ENCODE data around the gene GSX2. TPM values are rescaled to one million over a fixed set of nuclear protein-coding genes. Genes with fewer than 3 reads are reported as not detected.

The GSX2 gene
- total and polyA plus RNA-seq, 2 of the 13 experiments (the other 11 are each of a cell fraction or from before 2014, with no cell fraction given): not detected

- DNase-seq (ENCODE audit: low spot score) (peak; percentile 35), ATAC-seq (peak; percentile 73), FAIRE-seq (peak; percentile 21)
- in situ Hi-C loops (cut with HindIII; ENCODE audit: extremely low pct_ligation_motif_present, low pct_unique_long_range_greater_than_20kb): no loop called here
- peaks cover 32% of the 10 kb centered on the region for H3K4me1 ChIP-seq (ENCODE audit: insufficient read depth, low read length)
- peak overlapping the region; percentile 60 for H3K9ac ChIP-seq (ENCODE audit: insufficient read depth, low read depth, low read length)
- intact Hi-C loops (cut with micrococcal nuclease; ENCODE audit: unreplicated experiment): loop anchor here (5.0 kb wide), 1 partner anchor 1215 kb away; no protein-coding TSS in a partner anchor
- peak overlapping the region; percentile 4 for H2AFZ ChIP-seq (ENCODE audit: low read length)
- H4K20me1 ChIP-seq (ENCODE audit: insufficient read depth, low read length): no peaks in the 10 kb centered on the region
- H3K79me2 ChIP-seq (ENCODE audit: insufficient read depth, low read length): no peaks in the 10 kb centered on the region
- POLR2A ChIA-PET: interaction anchor here (0.8 to 2.8 kb wide), 3 partner anchors 29 to 1380 kb away, joined by 3 to 18 read pairs (median 5); no protein-coding TSS in a partner anchor
- H3K4me2 ChIP-seq (ENCODE audit: low read depth, low read length): peak overlapping the region; percentile 96
- peak overlapping the region; percentile 43 for H3K27ac ChIP-seq (ENCODE audit: extremely low read length, insufficient read depth, low read length)
- CTCF ChIA-PET (ENCODE audit: low intra/inter-chr PET ratio, low total read pairs): no interaction called here
- no peaks in the 10 kb centered on the region for H3K36me3 ChIP-seq (replicated peaks in 1 of 2; ENCODE audit: control insufficient read depth in 1 of 2, insufficient read depth in 2 of 2, low read length in 2 of 2)
- peak overlapping the region; percentile 52 to 79 (median 56) for H3K4me3 ChIP-seq (replicated peaks in 1 of 3; ENCODE audit: insufficient read depth in 1 of 3, low read depth in 2 of 3, low read length in 3 of 3)
- no peaks in the 10 kb centered on the region for H3K9me3 ChIP-seq (ENCODE audit: low read length)
- under 1% methylated on average over 26 of the region's 48 CpGs for WGBS (ENCODE audit: low lambda C conversion rate)
- BruUV-seq (replicated peaks): TSS peak; percentile 95
- peaks cover 4 to 40% of the 10 kb centered on the region in 2 experiments; a peak in 3 of 5 replicates for H3K27me3 ChIP-seq (ENCODE audit: control insufficient read depth in 1 of 2, insufficient read depth in 2 of 2, low read length in 2 of 2)
- TF ChIP-seq JUN (CRISPR knock-in tag; IDR thresholded peaks at IDR 0.05) (0 out of 2 replicates have a peak, but pooled peaks have one; percentile 15), ZNF816 (CRISPR knock-in tag; IDR thresholded peaks at IDR 0.05; ENCODE audit: borderline replicate concordance) (no peak), GLI4 (CRISPR knock-in tag; IDR thresholded peaks at IDR 0.05; ENCODE audit: borderline replicate concordance) (no peak), NFATC3 (CRISPR knock-in tag; IDR thresholded peaks at IDR 0.05) (no peak), ZSCAN31 (CRISPR knock-in tag; IDR thresholded peaks at IDR 0.05; ENCODE audit: low read depth) (peak; percentile 24), POLR2AphosphoS5 (IDR thresholded peaks at IDR 0.05; ENCODE audit: low read depth, low read length) (peak; percentile 88), ZNF160 (CRISPR knock-in tag; IDR thresholded peaks at IDR 0.05) (0 out of 2 replicates have a peak, but pooled peaks have one; percentile 33), ZNF138 (CRISPR knock-in tag; IDR thresholded peaks at IDR 0.05; ENCODE audit: low read depth) (no peak), ZBTB10 (CRISPR knock-in tag; IDR thresholded peaks at IDR 0.05; ENCODE audit: borderline replicate concordance) (no peak), KAT2B (IDR thresholded peaks at IDR 0.05; ENCODE audit: borderline replicate concordance, low read depth, low read length) (no peak), TERF1 (CRISPR knock-in tag; IDR thresholded peaks at IDR 0.05) (no peak)
- TF ChIP-seq, protein P1, sequence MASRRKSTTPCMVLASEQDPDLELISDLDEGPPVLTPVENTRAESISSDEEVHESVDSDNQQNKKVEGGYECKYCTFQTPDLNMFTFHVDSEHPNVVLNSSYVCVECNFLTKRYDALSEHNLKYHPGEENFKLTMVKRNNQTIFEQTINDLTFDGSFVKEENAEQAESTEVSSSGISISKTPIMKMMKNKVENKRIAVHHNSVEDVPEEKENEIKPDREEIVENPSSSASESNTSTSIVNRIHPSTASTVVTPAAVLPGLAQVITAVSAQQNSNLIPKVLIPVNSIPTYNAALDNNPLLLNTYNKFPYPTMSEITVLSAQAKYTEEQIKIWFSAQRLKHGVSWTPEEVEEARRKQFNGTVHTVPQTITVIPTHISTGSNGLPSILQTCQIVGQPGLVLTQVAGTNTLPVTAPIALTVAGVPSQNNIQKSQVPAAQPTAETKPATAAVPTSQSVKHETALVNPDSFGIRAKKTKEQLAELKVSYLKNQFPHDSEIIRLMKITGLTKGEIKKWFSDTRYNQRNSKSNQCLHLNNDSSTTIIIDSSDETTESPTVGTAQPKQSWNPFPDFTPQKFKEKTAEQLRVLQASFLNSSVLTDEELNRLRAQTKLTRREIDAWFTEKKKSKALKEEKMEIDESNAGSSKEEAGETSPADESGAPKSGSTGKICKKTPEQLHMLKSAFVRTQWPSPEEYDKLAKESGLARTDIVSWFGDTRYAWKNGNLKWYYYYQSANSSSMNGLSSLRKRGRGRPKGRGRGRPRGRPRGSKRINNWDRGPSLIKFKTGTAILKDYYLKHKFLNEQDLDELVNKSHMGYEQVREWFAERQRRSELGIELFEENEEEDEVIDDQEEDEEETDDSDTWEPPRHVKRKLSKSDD (CRISPR knock-in tag; IDR thresholded peaks at IDR 0.05; ENCODE audit: low read depth): no peak
- TF ChIP-seq, protein P2, sequence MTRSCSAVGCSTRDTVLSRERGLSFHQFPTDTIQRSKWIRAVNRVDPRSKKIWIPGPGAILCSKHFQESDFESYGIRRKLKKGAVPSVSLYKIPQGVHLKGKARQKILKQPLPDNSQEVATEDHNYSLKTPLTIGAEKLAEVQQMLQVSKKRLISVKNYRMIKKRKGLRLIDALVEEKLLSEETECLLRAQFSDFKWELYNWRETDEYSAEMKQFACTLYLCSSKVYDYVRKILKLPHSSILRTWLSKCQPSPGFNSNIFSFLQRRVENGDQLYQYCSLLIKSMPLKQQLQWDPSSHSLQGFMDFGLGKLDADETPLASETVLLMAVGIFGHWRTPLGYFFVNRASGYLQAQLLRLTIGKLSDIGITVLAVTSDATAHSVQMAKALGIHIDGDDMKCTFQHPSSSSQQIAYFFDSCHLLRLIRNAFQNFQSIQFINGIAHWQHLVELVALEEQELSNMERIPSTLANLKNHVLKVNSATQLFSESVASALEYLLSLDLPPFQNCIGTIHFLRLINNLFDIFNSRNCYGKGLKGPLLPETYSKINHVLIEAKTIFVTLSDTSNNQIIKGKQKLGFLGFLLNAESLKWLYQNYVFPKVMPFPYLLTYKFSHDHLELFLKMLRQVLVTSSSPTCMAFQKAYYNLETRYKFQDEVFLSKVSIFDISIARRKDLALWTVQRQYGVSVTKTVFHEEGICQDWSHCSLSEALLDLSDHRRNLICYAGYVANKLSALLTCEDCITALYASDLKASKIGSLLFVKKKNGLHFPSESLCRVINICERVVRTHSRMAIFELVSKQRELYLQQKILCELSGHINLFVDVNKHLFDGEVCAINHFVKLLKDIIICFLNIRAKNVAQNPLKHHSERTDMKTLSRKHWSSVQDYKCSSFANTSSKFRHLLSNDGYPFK (CRISPR knock-in tag; IDR thresholded peaks at IDR 0.05; ENCODE audit: borderline replicate concordance): peak; percentile 69; the same call in 1 of the 2 replicates
Observed at GRCh38 chr4:54091637-54092404, 8.1 kb upstream of the GSX2 start.

All from HepG2 (cell line).